HEK293 (cell line): ENCODE results near the gene ATP10A.

Experiments used
- PBX3 ChIP-seq: sonication (generic); formaldehyde crosslinking; IDR thresholded peaks from 2 replicates; pipeline ENCODE4 v1.8.1; 2022; ENCODE audit warnings: mild to moderate bottlenecking, moderate library complexity, missing genetic modification reagents
- TRIM28 ChIP-seq: IDR thresholded peaks from 2 replicates; pipeline ENCODE4 v1.6.1; 2011; ENCODE audit warnings: low read length, control low read depth, borderline replicate concordance
- ZNF362 ChIP-seq: fragments of 450-650 bp; formaldehyde crosslinking; IDR thresholded peaks from 2 replicates; pipeline ENCODE4 v1.5.1; 2016; ENCODE audit warnings: missing biosample characterization, missing genetic modification characterization
- ZNF416 ChIP-seq: fragments of 450-650 bp; formaldehyde crosslinking; IDR thresholded peaks from 2 replicates; pipeline ENCODE4 v1.5.1; 2016; ENCODE audit warnings: missing biosample characterization, missing genetic modification characterization
- ZNF558 ChIP-seq: fragments of 450-650 bp; formaldehyde crosslinking; IDR thresholded peaks from 2 replicates; pipeline ENCODE4 v1.5.1; 2016; ENCODE audit warnings: missing biosample characterization, missing genetic modification characterization
- TF ChIP-seq, protein P1 (sequence below): fragments of 450-650 bp; formaldehyde crosslinking; IDR thresholded peaks from 2 replicates; pipeline ENCODE4 v1.5.1; 2016; ENCODE audit warnings: missing biosample characterization, missing genetic modification characterization
- TF ChIP-seq, protein P2 (sequence below): fragments of 450-650 bp; formaldehyde crosslinking; IDR thresholded peaks from 2 replicates; pipeline ENCODE4 v1.5.1; 2016; ENCODE audit warnings: missing biosample characterization, missing genetic modification characterization

DNA sequence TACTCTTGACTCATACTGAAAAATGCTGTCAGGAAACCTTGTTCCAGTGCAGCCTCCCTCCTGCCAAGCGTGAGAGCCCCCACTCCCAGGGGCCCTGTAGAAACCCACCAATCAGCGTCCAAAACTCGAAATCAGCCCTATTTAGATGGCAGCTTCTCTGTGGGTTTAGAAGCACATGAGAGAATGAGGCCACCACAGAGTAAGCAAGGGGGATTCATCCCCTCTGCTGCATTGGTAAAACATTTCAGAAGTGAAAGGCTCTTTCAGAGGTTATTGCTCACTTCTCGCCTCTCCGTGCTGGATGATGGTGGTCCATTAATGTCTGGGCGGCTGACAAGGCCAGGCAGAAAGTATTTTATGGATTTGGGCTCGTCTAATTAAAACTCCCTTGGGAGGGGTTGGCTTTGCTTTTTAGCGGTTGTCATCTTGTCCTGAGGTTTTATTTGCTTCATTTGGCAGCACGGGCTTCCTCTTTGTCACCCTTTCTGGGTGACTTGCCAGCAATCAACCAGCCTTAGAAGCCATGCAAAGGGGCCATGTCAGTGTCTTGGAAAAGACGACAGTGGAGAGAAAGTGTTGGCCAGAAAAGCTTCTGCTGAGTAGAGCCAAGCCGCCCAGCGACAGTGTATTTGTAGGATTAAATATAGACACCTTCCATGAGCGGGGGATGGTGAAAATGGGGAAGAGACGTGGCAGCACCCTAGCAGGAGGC lies 145.5 kb downstream of the ATP10A start:
- TF ChIP-seq, protein P1, sequence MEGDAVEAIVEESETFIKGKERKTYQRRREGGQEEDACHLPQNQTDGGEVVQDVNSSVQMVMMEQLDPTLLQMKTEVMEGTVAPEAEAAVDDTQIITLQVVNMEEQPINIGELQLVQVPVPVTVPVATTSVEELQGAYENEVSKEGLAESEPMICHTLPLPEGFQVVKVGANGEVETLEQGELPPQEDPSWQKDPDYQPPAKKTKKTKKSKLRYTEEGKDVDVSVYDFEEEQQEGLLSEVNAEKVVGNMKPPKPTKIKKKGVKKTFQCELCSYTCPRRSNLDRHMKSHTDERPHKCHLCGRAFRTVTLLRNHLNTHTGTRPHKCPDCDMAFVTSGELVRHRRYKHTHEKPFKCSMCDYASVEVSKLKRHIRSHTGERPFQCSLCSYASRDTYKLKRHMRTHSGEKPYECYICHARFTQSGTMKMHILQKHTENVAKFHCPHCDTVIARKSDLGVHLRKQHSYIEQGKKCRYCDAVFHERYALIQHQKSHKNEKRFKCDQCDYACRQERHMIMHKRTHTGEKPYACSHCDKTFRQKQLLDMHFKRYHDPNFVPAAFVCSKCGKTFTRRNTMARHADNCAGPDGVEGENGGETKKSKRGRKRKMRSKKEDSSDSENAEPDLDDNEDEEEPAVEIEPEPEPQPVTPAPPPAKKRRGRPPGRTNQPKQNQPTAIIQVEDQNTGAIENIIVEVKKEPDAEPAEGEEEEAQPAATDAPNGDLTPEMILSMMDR (tag by site-specific recombination) = no peak
- TF ChIP-seq ZNF558 (tag by site-specific recombination) (no peak), ZNF416 (no peak), ZNF362 (tag by site-specific recombination) (no peak), TRIM28 (no peak), PBX3 (CRISPR knock-in tag) (no peak)
- TF ChIP-seq, protein P2, sequence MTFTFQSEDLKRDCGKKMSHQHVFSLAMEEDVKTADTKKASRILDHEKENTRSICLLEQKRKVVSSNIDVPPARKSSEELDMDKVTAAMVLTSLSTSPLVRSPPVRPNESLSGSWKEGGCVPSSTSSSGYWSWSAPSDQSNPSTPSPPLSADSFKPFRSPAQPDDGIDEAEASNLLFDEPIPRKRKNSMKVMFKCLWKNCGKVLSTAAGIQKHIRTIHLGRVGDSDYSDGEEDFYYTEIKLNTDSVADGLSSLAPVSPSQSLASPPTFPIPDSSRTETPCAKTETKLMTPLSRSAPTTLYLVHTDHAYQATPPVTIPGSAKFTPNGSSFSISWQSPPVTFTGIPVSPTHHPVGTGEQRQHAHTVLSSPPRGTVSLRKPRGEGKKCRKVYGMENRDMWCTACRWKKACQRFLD (tag by site-specific recombination) = no peak
